ENCODE results near the gene ZBTB5. TPM values are rescaled to one million over a fixed set of nuclear protein-coding genes. Genes with fewer than 3 reads are reported as not detected.

ZBTB5 gene
- total and polyA plus RNA-seq, 2 experiments from 2014 or later, result 1.8 to 8.3 TPM

DNA sequence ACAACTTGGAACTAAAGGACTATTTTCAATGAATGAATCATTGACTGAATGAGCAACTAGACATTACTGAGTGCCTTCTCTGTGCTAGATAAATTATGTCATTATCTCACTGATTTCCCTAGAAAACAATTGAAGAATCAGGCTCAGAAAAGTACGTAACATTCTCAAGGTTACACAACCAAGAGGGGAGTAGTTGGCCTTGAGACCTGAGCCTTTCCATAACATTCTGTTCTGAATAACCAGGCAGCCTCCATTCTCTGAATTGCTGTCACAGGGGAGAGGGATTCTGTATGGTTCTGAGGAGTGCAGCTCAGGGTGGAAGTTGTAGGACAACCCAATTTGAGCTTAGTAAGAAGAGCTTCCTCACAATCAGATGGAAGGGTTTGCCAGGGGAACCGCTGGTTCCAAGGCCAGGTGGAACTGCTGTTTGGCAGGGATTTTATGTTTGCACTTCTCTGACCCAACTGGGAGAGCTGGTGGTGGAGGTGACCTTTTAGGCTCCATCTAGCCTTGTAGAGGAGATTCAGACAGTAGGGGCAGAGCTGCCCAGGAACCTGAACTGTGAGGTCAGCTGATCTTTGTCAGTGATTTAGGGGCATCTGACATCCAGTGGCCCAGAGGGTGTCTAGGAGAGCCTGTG, 36.8 kb upstream of the ZBTB5 start:
- Histone ChIP-seq H3K4me1 (ENCODE audit: insufficient read depth) (no peaks in the 10 kb centered on the region), H3K79me2 (ENCODE audit: insufficient read depth) (no peaks in the 10 kb centered on the region), H3K27me3 (replicated peaks; ENCODE audit: insufficient read depth) (no peaks in the 10 kb centered on the region), H3K27ac (no peak overlapping the region), H3K9ac (no peak overlapping the region), H3K36me3 (ENCODE audit: low read depth) (peaks cover 23% of the 10 kb centered on the region; the same call in 1 of the 2 replicates), H2AFZ (no peak overlapping the region), H4K20me1 (ENCODE audit: insufficient read depth) (no peaks in the 10 kb centered on the region), H3K9me3 (ENCODE audit: low read depth) (no peaks in the 10 kb centered on the region), H3K9me2 (ENCODE audit: insufficient read depth) (no peaks in the 10 kb centered on the region), H3K4me3 (no peak overlapping the region), H3K4me2 (ENCODE audit: unreplicated experiment) (no peak overlapping the region), H3F3A (ENCODE audit: insufficient read depth) (no peaks in the 10 kb centered on the region)
- DNase-seq, result no peak
- TF ChIP-seq EZH2phosphoT487 (IDR thresholded peaks at IDR 0.05; ENCODE audit: insufficient read depth, low read depth) (no peak), EZH2 (IDR thresholded peaks at IDR 0.05; ENCODE audit: insufficient read depth, poor library complexity, severe bottlenecking) (no peak)
- in situ Hi-C loops (cut with MboI), result no loop called here
- 100% methylated on average over 2 of the region's 2 CpGs for WGBS, 2 experiments (ENCODE audit: low coverage in 1 of 2, low lambda C conversion rate in 2 of 2, missing lambda C conversion rate in 2 of 2)

DNA sequence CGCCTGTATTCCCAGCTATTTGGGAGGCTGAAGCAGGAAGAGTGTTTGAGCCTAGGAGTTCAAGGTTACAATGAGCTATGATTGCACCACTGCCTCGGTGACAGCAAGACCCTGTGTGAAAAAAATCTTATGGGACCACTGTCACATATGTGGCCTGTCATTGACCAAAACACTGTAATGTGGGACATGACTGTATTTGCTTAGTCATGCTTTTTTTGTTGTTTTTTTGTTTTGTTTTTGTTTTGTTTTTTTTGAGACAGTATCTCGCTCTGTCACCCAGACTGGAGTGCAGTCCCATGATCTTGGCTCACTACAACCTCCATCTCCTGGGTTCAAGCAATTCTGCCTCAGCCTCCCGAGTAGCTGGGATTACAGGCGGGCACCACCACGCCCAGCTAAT, 34.0 kb upstream of the ZBTB5 start:
- Histone ChIP-seq H3K4me2 (ENCODE audit: unreplicated experiment) (no peak overlapping the region), H3K36me3 (ENCODE audit: low read depth) (peaks cover 39% of the 10 kb centered on the region), H3K9ac (no peak overlapping the region), H3K4me1 (ENCODE audit: insufficient read depth) (no peaks in the 10 kb centered on the region), H3K27me3 (replicated peaks; ENCODE audit: insufficient read depth) (no peaks in the 10 kb centered on the region), H3K9me2 (ENCODE audit: insufficient read depth) (no peaks in the 10 kb centered on the region), H3K79me2 (ENCODE audit: insufficient read depth) (no peaks in the 10 kb centered on the region), H3K27ac (no peak overlapping the region), H3K4me3 (no peak overlapping the region), H2AFZ (no peak overlapping the region), H3F3A (ENCODE audit: insufficient read depth) (no peaks in the 10 kb centered on the region), H4K20me1 (ENCODE audit: insufficient read depth) (no peaks in the 10 kb centered on the region), H3K9me3 (ENCODE audit: low read depth) (no peaks in the 10 kb centered on the region)
- TF ChIP-seq EZH2phosphoT487 (IDR thresholded peaks at IDR 0.05; ENCODE audit: insufficient read depth, low read depth) (no peak), EZH2 (IDR thresholded peaks at IDR 0.05; ENCODE audit: insufficient read depth, poor library complexity, severe bottlenecking) (no peak)
- DNase-seq, result no peak
- in situ Hi-C loops (cut with MboI), result loop anchor here (25.0 kb wide), 1 partner anchor 888 kb away; the partner anchor contains the start of gene ALDH1B1
- 98 to 100% methylated on average over 6 of the region's 6 CpGs for WGBS, 2 experiments (ENCODE audit: low coverage in 1 of 2, low lambda C conversion rate in 2 of 2, missing lambda C conversion rate in 2 of 2)

DNA sequence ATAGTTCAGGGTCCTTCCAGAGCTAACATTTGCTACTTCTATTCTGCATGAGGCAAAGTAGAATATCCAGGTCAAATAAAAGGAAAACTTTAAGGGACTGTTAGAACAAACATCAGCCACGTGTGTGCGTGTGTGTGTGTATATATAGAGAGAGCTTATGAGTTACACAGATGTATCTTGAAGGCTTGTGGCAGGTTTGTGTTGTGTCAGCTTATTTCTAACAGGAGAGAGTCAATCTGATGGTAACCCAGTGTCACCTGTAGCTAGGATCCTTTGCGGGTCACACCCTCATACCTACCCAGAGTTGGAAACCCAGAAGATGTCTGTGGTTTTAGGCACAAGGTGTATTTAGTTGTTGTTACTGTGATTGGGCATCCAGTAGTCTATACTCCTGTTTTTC, 33.2 kb upstream of the ZBTB5 start:
- H3K9me3 ChIP-seq (ENCODE audit: low read depth), result no peaks in the 10 kb centered on the region
- no peaks in the 10 kb centered on the region for H3F3A ChIP-seq (ENCODE audit: insufficient read depth)
- H4K20me1 ChIP-seq (ENCODE audit: insufficient read depth), result no peaks in the 10 kb centered on the region
- WGBS, 2 experiments (ENCODE audit: low coverage in 1 of 2, low lambda C conversion rate in 2 of 2, missing lambda C conversion rate in 2 of 2), result 94 to 100% methylated on average over 3 of the region's 3 CpGs
- H3K4me1 ChIP-seq (ENCODE audit: insufficient read depth), result no peaks in the 10 kb centered on the region
- H3K79me2 ChIP-seq (ENCODE audit: insufficient read depth), result no peaks in the 10 kb centered on the region
- peaks cover 43% of the 10 kb centered on the region for H3K36me3 ChIP-seq (ENCODE audit: low read depth)
- no peaks in the 10 kb centered on the region for H3K9me2 ChIP-seq (ENCODE audit: insufficient read depth)
- no peak overlapping the region for H2AFZ ChIP-seq
- no peak overlapping the region for H3K4me2 ChIP-seq (ENCODE audit: unreplicated experiment)
- H3K9ac ChIP-seq, result no peak overlapping the region
- no peaks in the 10 kb centered on the region for H3K27me3 ChIP-seq (replicated peaks; ENCODE audit: insufficient read depth)
- DNase-seq, result no peak
- H3K27ac ChIP-seq, result no peak overlapping the region
- in situ Hi-C loops (cut with MboI), result loop anchor here (25.0 kb wide), 1 partner anchor 889 kb away; the partner anchor contains the start of gene ALDH1B1
- TF ChIP-seq EZH2phosphoT487 (IDR thresholded peaks at IDR 0.05; ENCODE audit: insufficient read depth, low read depth) (no peak), EZH2 (IDR thresholded peaks at IDR 0.05; ENCODE audit: insufficient read depth, poor library complexity, severe bottlenecking) (no peak)
- no peak overlapping the region for H3K4me3 ChIP-seq

DNA sequence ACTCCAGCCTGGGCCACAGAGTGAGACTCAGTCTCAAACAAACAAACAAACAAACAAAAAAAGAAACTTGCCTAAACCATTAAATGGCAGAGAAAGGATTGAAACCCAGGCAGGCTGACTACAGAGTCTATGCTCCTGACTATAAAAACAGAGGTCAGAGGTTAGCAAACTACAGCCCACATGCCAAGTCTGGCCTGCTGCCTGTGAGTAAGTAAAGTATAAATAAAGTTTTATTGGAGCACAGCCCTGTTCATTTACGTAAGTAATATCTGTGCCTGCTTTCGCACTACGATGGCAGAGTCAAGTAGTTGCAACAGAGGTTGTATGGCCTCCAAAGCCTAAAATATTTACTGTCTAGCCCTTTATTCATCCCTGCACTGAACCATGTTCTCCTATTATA, 32.1 kb upstream of the ZBTB5 start:
- H3K9me3 ChIP-seq (ENCODE audit: low read depth), result no peaks in the 10 kb centered on the region
- in situ Hi-C loops (cut with MboI), result loop anchor here (25.0 kb wide), 1 partner anchor 890 kb away; the partner anchor contains the start of gene ALDH1B1
- no peaks in the 10 kb centered on the region for H3F3A ChIP-seq (ENCODE audit: insufficient read depth)
- no peak overlapping the region for H3K4me2 ChIP-seq (ENCODE audit: unreplicated experiment)
- TF ChIP-seq EZH2 (IDR thresholded peaks at IDR 0.05; ENCODE audit: insufficient read depth, poor library complexity, severe bottlenecking), result no peak
- TF ChIP-seq EZH2phosphoT487 (IDR thresholded peaks at IDR 0.05; ENCODE audit: insufficient read depth, low read depth), result no peak
- H3K4me1 ChIP-seq (ENCODE audit: insufficient read depth), result no peaks in the 10 kb centered on the region
- H2AFZ ChIP-seq, result no peak overlapping the region
- H3K9me2 ChIP-seq (ENCODE audit: insufficient read depth), result no peaks in the 10 kb centered on the region
- no peak overlapping the region for H3K27ac ChIP-seq
- H3K9ac ChIP-seq, result no peak overlapping the region
- WGBS, 2 experiments (ENCODE audit: low coverage in 1 of 2, low lambda C conversion rate in 2 of 2, missing lambda C conversion rate in 2 of 2), result 99% methylated on average over 3 of the region's 3 CpGs
- no peaks in the 10 kb centered on the region for H3K27me3 ChIP-seq (replicated peaks; ENCODE audit: insufficient read depth)
- no peak overlapping the region for H3K4me3 ChIP-seq
- peaks cover 54% of the 10 kb centered on the region for H3K36me3 ChIP-seq (ENCODE audit: low read depth)
- no peak for DNase-seq
- H4K20me1 ChIP-seq (ENCODE audit: insufficient read depth), result no peaks in the 10 kb centered on the region
- H3K79me2 ChIP-seq (ENCODE audit: insufficient read depth), result no peaks in the 10 kb centered on the region

Measured in GM23248 (cell line).